Stimulated activated CD4-positive, alpha-beta T cell treated with anti-CD3 and anti-CD28 coated beads, Interleukin-12 subunit alpha, Interleukin-12 subunit beta, amount 100 ng/mL, for 24 hours (primary cell): ENCODE measurements around the gene APBB3.

ENCODE experiments used
- DNase-seq, 2 experiments: peaks; one replicate each; pipeline ENCODE4 v3.0.0-alpha.2; 2020; ENCODE audit warnings: low read depth in 2 of 2

The APBB3 gene

DNA sequence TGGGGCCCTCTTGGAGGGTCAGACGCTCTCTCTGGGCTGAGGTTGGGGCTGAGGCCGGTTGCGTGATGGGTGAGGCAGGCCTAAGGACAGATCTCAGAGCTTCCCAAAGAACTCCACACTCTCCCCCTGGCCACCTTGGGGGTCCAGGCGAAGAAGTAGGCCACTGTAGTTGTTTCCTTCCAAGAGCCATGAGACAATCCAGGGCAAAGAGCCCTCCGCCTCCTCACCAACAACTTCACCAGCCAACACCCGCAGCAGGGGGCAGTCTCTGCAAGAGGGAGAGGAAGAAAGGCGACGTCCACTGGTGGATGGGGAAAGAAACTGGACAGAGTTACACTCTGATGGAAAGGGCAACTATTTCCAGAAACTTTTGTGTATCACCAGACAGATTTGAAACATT, 10.9 kb upstream of the APBB3 start:
- no peak for DNase-seq

DNA sequence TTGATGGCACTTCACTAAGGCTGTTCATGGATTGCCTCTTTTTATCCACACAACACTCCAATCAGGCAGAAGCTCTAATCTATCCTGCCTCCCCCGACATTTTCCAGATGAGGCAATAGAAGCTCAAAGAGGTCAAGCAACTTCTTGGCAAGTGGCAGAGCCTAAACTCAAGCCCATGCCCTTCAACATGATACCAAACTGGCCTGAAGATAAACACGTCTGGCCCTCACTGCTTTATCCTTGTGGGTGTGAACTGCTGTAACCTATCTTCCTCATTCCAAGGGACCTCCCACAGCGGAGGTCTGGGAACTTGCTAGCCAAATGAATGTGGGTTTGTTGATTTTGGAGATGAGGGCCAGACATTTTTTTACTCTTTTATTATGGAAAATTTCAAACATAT, 9.8 kb upstream of the APBB3 start:
- no peak for DNase-seq

DNA sequence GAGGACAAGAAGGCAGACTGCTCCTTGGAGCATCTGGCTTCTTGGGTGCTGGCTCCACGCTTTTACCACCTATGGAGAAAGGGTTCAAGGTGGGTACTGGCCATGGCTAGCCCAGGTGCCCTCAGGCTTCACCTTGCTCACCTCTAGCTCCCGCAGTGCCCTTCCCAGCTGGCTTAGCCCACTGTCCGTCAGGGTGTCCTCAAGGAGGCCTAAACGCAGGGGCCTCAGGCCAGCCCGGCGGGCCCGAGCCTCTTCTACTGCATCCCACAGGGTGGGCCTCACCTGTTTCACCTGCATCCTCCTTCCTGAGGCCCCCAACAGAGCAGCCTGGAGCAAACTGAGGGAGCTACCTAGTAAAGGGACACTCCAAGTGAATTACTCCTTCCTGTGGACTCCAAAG, 9.3 kb upstream of the APBB3 start:
- DNase-seq: no peak

DNA sequence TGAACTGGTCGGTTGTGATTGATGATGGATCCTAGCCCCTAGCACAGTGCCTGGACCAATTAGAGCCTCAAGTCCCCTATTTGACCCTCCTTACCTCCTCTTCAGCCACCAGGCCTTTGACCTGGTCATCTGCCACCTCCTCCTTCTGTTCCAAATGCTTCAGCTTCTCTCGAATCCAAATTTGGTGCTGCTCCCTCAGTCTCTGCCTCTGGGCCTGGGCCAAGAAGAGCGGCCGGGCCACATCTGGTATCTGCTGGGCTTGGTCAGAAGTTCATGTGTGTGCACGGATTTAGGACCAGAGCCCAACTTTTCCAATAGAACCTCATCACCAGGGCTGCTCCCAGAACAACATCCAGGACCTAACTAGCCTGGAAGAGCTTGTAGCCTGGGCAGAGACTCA, 6.7 kb upstream of the APBB3 start:
- no peak for DNase-seq

DNA sequence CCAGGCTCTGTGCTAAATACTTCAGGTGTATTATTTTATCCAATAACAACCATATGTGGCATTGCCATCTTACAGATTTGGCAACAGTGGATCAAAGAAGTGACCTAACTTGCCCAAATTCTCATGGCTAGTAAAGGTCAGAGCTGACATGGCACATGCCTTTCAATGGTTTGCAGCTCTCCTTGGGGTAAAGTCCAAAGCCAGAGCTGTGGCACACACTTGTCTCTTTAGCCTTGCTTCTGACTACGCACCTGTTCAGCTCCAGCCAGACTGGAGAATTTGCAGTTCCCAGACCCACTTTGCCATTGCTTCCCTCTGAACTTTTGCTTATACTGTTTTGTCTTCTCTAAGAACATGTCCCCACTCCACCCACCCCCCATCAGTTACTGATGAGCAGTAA, 6.1 kb upstream of the APBB3 start:
- no peak for DNase-seq

DNA sequence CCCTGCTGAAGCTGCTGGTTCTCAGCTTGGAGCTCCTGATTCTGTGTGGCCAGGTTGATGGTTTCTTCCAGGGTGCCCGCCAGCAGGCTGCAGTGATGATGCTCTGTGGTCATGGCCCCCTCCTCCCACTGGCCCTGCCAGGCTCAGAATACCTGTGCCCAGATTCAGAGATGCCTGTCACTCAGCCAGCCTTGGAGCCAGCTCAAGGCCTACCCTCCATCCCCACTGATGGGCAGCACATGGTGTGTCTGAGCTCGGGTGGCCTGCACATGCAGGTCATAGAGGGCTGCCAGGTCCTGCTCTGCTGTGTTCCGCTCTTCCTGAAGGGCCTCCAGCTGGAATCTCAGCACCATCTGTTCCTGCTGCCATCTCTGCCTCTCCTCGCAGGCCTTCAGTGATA, 5.7 kb upstream of the APBB3 start:
- no peak for DNase-seq

DNA sequence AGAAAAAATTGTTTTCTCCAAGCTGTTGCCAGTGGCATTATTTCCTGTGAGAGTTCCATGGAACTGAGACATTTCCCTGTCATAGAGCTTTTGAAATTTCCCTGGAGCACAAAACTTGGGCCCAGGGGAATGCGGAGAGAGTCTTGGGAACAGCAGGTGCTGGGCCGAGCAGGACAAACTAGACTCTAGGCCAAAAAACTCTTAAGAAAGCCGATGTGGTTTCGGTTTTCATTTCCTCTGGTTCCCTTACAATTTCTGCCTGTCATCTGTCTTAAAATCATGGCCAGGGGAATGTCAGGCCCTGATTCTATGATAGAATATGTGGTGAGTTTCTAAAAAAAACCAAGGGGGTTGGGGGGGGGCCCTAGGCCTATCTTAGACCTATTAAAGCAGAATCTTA, 4.8 kb upstream of the APBB3 start:
- DNase-seq: no peak

DNA sequence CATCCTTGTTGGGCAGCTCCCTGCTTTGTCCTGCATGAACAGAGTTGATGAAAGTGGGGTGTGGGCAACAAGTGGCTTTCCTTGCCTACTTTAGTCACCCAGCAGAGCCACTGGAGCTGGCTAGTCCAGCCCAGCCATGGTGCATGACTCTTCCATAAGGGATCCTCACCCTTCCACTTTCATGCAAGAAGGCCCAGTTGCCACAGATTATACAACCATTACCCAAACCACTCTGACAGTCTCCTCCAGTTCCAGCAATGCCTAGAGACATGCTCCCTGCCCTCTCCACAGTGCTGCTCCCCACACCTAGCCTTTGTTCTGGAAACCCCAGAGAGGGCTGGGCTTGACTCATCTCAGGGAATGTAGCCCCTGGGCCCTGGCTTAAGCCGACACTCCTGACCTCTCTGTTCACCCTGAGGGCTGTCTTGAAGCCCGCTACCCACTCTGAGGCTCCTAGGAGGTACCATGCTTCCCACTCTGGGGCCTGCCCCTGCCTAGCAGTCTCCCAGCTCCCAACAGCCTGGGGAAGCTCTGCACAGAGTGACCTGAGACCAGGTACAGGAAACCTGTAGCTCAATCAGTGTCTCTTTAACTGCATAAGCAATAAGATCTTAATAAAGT, 4.2 kb upstream of the APBB3 start:
- DNase-seq: no peak

DNA sequence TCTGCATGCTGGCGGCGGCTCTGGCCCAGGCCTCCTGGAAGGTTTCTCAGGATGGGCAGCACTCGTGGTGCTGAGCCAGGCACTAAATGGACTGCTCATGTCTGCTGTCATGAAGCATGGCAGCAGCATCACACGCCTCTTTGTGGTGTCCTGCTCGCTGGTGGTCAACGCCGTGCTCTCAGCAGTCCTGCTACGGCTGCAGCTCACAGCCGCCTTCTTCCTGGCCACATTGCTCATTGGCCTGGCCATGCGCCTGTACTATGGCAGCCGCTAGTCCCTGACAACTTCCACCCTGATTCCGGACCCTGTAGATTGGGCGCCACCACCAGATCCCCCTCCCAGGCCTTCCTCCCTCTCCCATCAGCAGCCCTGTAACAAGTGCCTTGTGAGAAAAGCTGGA, 3.5 kb upstream of the APBB3 start:
- no peak for DNase-seq

DNA sequence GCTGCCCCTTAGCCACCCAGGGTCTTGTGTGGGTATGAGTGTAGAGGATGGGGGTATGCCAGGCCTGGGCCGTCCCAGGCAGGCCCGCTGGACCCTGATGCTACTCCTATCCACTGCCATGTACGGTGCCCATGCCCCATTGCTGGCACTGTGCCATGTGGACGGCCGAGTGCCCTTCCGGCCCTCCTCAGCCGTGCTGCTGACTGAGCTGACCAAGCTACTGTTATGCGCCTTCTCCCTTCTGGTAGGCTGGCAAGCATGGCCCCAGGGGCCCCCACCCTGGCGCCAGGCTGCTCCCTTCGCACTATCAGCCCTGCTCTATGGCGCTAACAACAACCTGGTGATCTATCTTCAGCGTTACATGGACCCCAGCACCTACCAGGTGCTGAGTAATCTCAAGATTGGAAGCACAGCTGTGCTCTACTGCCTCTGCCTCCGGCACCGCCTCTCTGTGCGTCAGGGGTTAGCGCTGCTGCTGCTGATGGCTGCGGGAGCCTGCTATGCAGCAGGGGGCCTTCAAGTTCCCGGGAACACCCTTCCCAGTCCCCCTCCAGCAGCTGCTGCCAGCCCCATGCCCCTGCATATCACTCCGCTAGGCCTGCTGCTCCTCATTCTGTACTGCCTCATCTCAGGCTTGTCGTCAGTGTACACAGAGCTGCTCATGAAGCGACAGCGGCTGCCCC, 2.9 kb upstream of the APBB3 start:
- DNase-seq: no peak

DNA sequence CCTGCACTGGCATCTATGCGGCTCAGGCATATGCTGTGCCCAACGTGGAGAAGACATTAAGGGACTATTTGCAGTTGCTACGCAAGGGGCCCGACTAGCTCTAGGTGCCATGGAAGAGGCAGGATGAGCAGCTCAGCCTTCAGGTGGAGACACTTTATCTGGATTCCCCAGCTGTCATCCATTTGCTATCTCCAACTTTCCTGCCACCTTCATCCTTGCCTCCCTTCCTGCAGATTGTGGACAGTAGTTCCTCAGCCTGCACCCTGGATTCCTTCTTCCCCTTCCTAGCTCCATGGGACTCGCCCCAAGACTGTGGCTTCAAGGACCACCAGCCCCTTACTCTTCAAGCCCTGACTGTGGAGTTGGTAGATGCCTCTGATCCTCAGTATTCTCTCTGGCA, 2.3 kb upstream of the APBB3 start:
- DNase-seq: no peak

DNA sequence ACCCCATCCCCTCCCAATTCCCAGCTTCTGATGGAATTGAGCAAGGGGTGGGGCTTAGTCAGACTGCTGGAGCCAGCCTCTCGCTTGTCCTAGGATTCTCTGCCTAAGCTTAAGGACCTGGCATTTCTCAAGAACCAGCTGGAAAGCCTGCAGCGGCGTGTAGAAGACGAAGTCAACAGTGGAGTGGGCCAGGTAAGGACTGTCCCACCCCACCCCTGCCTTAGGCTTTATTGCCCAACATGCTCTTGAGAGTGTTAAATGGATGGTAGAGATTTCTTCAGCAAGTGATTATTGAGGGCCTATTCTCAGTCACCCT, 1.3 kb upstream of the APBB3 start:
- no peak for DNase-seq

DNA sequence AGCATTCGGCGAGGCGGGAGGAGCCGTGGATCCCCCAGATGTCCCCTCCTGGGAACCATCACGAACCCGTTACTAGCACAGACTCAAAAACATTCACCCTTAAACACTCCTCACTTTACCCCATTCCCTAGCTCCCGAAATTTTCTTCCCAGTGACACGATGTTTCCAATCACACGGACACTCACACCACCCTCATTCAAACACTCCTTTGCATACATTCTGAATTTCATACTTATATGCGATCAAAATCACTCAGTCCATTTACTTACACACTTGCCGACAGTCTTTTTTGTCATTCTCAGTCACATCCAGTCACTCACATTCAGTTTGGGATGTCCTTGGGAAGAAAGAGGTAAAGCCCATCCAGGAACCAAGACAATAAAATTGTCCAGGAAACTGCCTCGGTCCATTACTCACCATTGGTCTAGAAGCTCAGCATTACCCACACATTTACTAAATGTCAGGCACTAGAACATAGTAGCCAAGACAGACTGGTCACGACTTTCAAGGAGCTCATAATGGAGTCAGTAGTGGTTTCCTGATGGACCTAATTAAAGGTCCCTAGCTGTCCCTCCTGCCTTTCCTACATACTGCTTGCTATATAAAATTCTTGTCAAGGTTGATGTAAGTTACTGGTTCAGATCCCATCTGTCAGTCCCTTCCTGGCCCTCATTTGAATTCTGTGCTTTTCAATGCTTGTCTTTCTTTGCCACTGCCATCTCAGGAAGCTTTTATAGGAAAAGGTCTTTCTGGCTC, 804 bp upstream of the APBB3 start:
- no peak for DNase-seq

DNA sequence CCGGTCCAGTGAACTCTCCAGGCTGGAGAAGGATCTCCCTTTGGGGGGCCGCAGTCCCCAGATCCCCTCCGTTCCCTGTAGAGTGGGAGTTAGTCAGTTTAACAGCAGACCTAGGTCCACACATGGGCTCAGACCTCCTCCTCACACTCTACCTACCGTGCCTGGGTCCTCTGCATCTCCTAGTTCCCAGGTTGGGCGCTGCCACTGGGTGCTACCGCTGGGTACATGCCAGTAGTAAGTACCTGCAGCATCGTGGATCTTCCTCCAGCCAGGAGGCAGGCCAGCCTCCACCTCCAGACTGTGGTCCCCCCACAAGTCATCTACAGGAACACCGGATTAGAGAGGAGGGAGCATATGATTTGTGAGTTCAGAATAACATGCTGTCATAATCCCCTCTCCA, 802 bp downstream of the APBB3 start:
- DNase-seq: no peak

DNA sequence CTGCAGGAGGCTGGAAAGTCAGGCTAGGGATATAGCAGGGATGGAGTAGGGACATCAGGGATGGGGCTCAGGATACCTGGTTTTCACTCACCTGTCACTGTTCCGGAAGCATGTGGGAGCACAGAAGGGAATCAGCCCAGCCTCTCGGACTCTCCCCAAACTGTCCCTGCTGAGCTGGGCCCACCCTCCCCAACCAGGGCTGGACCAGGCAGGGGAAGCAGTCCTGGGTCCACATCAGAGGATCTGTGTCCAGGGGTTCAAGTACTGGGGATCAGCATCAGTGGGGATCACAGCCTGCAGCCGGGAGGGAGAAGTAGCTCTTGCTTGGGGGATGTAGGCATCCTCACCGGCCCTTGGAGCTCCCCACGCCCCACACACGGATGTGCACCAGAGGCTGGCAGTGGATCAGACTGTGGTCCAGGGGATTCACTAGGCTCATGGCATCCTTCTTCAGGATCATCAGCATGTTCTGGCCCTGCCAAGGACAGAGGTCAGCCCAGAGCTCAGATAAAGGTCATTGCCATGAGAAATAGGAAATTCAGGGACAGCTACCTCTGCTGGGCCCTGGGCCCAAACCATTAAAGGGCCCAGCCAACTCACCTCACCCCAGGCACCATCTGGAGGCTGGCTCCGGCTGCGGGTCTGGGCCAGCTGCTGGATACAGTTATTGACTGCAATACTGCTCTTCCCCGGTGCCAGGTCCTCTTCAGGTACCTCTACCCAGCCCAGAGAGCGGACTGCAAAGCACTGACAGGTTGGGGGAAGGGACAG, 2.5 kb downstream of the APBB3 start:
- no peak for DNase-seq

DNA sequence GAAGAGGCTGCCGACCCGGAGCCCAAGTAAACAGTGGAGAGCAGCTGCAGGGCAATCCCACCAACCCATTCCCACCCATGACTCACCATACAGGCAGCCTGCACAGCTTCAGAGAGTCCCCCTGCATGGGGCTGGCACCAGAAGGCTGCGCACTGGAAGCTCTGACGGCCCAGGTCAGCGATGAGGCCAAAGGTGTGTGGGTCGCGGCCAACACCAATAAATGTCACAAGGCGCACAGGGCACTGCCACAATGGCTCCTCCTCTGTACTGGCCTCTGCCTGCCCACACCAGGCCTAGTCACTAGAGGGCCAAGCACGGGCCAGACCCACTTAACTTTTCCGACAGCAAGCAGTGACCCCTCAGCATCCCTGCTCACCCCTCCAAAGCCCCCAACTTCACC, 4.2 kb downstream of the APBB3 start:
- DNase-seq: no peak

DNA sequence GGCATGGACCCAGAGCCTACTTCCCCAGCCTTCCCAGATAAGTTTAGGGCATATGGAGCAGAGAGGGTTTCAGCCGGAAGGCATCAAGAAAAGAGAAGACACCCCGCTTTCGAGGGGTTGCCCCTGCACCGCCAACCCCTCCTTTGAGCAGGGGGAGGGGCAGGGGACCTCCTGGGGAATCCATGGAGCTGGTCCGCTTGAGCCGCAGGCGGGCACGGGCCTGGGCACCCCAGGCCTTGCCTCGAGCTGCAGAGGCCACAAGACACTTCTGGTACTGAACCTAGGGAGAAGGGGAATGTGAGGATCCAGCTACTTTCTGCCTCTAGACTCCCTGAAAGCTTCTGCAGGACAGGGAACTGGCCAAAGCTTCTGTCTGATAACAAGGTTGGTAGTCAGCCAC, 5.9 kb downstream of the APBB3 start:
- no peak for DNase-seq

DNA sequence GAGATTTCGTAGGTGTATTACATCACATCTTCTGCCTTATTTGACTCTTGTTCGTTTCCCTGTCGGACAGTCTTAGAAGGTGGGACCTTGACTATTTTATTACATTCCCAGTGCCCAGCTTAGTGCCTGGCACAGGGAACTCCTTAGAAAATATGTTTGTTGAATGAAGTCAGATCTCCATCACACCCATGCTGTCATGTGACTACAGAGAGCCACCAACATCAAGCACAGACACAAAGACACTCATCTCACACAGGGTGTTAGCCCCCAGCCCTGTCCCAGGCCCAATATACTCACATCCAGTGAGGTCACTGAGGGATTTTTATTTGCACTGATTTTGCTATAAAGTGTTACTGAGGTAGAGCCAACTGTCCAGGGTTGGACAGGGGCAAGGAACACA, 6.4 kb downstream of the APBB3 start:
- no peak for DNase-seq

DNA sequence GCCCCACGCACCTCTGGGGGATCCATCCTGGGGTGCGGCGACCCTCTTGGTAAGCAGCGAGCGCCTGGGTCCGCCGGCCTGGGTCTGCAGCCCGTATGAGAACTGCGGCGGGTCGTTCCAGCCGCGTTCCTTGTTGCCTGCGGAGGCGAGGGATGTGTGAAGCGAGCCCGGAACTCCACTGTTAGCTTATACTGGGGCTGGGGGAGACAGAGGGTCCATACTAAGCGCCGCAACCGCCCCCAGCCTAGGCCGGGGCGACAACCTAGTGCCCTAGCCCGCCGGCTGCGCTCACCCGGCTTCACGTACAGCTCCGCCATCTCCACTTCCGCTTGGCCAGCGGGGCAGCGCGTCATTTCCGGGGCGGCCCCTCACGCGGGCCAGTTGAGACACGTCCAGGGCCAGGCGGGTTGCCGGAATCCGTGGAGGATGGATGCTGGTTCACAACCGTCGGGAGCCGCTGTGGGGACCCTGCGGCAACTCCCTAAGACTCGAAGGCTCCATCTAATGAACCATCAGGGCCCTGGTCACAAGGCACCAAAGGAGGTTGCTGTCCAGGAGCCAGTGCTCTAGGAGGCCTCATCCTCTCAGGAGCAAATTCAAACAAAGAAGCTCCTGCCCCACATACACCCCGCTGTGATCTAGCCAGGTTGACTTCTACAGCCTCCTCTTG, 7.1 kb downstream of the APBB3 start, which contains the start of gene SRA1:
Gene SRA1, minus strand, starts transcription at position 338 of the 670 bp plus-strand sequence. Its CDS starts 21 bp downstream, at position 317.
- peak; percentile 71 to 86 for DNase-seq

DNA sequence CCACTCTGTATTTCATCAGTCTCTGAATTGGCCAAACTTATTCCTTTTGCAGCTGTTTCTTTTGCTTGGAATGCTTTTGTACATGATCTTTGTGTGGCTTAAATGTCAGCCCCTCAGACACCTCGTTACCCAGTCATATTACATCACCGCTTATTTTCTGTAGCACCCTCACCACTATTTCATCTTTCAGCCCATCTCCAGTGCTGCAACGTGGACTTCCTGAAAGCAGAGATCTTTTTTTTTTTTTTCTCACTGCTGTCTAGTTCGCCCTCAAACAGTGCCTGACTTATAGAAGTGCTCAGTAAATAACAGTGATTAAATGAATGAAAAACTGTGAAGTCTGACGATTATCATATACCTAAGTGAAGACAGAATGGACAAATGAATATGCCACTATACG, 8.0 kb downstream of the APBB3 start:
- no peak for DNase-seq

DNA sequence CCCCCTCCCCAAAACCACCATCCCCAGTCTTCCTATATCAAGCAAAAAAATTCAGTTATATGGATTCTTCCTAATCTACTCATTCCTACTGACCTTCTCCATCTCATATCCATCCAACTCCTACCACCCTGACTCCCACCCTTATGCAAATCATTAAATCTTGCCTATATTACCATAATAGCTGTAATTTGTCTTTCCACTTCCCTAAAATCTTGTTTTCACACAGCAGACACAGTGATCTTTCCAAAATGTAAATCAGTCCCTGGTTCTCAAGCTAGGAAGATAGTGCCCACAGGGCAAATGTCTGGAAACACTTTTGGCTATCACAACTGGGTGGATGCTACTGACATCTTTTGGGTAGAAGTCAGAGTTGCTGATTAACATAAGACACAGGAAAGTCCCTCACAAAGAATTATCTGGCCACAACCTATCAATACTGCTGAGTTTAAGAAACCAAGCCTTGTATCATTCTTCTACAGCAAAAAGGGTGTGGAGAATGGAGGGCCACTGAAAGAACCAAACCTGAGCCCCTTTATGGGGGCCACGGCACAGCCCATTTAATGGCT, 8.6 kb downstream of the APBB3 start:
- no peak for DNase-seq

DNA sequence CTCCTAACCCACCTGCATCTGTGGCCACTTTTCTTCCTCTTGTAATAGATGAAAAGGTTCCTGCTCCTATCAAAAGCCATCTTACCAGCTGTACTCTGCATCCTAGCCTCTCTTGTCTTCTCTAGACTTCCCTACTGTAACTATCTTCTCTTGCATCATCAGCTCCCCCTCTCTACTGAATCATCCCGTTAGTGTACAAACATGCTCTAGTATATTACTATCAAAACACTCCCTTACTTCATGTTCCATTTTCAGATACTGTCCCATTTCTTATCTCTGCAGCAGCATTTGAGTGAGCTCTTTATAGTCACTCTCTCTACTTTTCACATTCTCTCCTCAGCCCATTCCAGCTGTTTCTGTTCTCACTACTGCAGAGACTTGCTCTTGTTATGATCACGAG, 9.9 kb downstream of the APBB3 start:
- DNase-seq: no peak
